Colon (tissue), 2 donors: ENCODE data around the gene TSPAN10.

Experiments used
- FAIRE-seq: peaks from 2 replicates; lab custom pipeline; 2012; peaks lifted over from hg19 to GRCh38; lab: Jason Lieb, UNC
- donor health status: control.
- donor health status: control.

Gene TSPAN10

GRCh38 chr17:81688616-81689015 lies 51.6 kb downstream of the TSPAN10 start:
- FAIRE-seq = no peak

DNA sequence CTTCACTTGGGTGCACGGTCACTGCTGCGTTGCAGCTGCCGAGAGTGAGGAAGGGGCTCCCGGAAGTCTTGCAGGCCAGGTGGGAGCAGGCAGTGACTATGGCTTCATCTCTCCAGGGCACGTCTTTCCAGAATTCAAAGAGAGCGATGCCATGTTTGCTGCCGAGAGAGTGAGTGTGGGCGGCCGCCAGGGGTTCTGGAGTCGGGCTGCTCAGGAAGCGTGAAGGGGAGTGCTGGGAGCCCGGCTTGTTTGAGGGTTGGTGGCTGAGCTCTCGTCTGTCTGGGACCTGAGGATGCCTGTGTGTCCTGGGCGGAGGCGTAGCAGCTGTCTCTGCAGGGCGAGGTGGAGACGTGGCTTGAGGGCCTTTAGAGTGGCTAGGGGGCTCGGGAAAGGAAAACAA lies 53.1 kb downstream of the TSPAN10 start:
- FAIRE-seq = no peak

DNA sequence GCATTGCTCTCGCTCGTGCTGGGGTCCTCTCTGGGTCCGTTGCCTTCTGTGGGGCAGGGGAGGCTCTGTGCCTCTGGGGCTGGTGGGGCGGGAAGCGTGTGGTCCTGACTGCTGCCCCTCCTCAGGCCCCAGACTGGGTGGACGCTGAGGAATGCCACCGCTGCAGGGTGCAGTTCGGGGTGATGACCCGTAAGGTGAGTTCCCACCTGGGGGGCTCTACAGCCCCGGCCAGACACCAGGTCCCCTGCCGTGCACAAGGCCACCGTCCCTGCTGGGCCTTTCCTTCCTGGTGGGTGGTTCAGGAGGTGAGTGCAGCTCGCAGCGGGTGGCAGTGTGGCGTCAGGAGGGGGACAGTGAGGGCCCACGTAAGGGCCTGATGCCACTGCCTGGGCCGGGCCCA lies 53.6 kb downstream of the TSPAN10 start:
- no peak for FAIRE-seq

DNA sequence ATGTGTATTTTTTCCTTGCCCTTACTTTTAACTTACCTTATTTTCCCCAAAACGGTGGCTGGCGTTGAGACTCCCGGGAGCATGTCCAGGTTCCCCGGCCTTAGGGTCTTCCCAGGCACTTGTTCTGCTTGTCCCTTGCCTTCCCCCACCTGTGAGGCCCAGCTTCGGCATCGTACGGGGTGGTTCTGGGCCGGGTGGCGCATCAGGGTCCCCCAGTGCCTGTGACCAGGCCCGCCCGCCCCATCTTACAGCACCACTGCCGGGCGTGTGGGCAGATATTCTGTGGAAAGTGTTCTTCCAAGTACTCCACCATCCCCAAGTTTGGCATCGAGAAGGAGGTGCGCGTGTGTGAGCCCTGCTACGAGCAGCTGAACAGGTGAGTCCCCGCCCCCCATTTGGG lies 54.2 kb downstream of the TSPAN10 start:
- FAIRE-seq = no peak

- no peak for FAIRE-seq
These were observed 54.6 kb downstream of the TSPAN10 start for GRCh38 chr17:81691608-81692007.

- FAIRE-seq = no peak
These were observed 56.7 kb downstream of the TSPAN10 start for GRCh38 chr17:81693509-81694210.

- no peak for FAIRE-seq
These were observed 57.8 kb downstream of the TSPAN10 start for GRCh38 chr17:81694810-81695209.

GRCh38 chr17:81695211-81695610 lies 58.2 kb downstream of the TSPAN10 start:
- no peak for FAIRE-seq

DNA sequence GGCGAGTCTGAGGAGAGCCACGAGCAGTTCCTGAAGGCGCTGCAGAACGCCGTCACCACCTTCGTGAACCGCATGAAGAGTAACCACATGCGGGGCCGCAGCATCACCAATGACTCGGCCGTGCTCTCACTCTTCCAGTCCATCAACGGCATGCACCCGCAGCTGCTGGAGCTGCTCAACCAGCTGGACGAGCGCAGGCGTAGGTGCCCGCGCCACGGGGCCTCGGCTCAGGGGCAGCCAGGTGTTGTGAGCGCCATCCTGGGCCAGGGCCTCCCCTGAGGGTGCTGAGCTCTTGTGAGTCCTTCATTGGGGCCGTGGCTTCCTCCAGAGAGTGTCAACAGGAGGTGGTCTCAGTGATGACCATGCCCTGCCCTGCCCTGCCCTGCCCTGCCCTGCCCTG lies 58.8 kb downstream of the TSPAN10 start:
- FAIRE-seq = no peak

DNA sequence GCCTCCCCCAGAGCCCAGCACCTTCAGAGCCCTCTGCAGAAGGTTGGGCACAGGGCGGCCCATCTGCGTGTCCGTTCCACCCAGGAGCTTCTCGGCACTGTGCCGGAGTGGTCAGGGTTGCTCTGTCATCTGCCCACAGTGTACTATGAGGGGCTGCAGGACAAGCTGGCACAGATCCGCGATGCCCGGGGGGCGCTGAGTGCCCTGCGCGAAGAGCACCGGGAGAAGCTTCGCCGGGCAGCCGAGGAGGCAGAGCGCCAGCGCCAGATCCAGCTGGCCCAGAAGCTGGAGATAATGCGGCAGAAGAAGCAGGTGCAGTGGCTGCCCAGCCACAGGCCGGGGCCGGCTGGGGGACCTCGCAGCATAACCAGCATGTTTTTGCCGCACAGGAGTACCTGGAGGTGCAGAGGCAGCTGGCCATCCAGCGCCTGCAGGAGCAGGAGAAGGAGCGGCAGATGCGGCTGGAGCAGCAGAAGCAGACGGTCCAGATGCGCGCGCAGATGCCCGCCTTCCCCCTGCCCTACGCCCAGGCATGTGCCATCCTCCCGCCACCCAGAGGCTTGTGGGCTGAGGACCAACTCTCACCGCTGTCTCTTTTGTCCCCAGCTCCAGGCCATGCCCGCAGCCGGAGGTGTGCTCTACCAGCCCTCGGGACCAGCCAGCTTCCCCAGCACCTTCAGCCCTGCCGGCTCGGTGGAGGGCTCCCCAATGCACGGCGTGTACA lies 59.4 kb downstream of the TSPAN10 start:
- no peak for FAIRE-seq

DNA sequence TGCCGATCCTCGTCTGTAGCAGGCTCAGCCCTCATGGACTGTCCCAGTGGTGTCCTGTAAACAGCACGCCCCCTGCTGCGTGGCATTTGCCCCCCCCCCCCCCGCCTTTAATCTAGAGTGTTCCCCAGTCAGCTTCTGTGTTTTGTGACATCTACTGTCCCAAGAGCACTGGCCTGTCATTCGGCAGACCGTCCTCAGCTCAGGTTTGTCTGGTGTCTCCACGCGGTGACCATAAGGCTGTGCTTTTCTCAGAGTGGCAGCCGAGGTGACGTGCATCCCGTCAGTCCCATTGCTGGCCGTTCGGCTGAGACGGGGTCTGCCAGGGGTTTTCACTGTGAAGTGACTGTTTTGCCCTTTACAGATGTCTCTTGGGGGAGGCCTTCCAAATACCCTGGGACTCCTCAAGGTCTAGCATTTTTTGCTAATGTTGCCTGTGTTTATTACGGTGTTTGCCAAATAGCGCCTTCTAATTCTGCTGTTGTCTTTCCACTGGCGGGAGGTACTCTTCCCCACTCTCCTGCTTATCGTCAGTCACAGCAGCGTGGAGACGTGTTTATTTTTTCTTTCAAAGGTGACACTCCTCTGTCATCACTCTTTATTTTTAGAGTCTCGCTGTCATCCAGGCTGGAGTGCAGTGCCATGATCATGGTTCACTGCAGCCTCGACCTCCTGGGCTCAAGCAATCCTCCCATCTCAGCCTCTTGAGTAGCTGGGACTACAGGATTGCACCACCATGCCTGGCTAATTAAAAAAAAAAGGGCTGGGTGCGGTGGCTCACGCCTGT lies 60.5 kb downstream of the TSPAN10 start:
- no peak for FAIRE-seq
